ENCODE results near the gene TMTC2.

The TMTC2 gene

GRCh38 chr12:82896277-82896676, 209.6 kb downstream of the TMTC2 start:
- TF ChIP-seq ZBTB7A (IDR thresholded peaks at IDR 0.05; ENCODE audit: low read depth) (no peak), FOXM1 (IDR thresholded peaks at IDR 0.05; ENCODE audit: borderline replicate concordance, low read depth) (no peak), RAD21 (IDR thresholded peaks at IDR 0.05; ENCODE audit: low read depth) (no peak), CEBPB (IDR thresholded peaks at IDR 0.05) (no peak), REST (IDR thresholded peaks at IDR 0.05; ENCODE audit: low read depth) (no peak)

- TF ChIP-seq CREB1 (IDR thresholded peaks at IDR 0.05; ENCODE audit: low read depth), result no peak
- no peak for TF ChIP-seq TAF1 (IDR thresholded peaks at IDR 0.05; ENCODE audit: low read depth)
- no peak for TF ChIP-seq EGR1 (IDR thresholded peaks at IDR 0.05)
- TF ChIP-seq ZBTB7A (IDR thresholded peaks at IDR 0.05; ENCODE audit: low read depth), result no peak
- no peak for TF ChIP-seq NFIC (IDR thresholded peaks at IDR 0.05)
- TF ChIP-seq FOXM1 (IDR thresholded peaks at IDR 0.05; ENCODE audit: borderline replicate concordance, low read depth), result no peak
- no peak for TF ChIP-seq EP300 (IDR thresholded peaks at IDR 0.05; ENCODE audit: borderline replicate concordance)
- no peak for TF ChIP-seq YY1 (IDR thresholded peaks at IDR 0.05; ENCODE audit: low read depth)
- no peak for TF ChIP-seq TCF12 (IDR thresholded peaks at IDR 0.05; ENCODE audit: low read depth)
- no peak for TF ChIP-seq REST (IDR thresholded peaks at IDR 0.05; ENCODE audit: low read depth)
- TF ChIP-seq RAD21 (IDR thresholded peaks at IDR 0.05; ENCODE audit: low read depth), result no peak
- TF ChIP-seq, protein P1, sequence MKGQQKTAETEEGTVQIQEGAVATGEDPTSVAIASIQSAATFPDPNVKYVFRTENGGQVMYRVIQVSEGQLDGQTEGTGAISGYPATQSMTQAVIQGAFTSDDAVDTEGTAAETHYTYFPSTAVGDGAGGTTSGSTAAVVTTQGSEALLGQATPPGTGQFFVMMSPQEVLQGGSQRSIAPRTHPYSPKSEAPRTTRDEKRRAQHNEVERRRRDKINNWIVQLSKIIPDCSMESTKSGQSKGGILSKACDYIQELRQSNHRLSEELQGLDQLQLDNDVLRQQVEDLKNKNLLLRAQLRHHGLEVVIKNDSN (IDR thresholded peaks at IDR 0.05), result no peak
- TF ChIP-seq TEAD4 (IDR thresholded peaks at IDR 0.05), result no peak
- TF ChIP-seq MAX (IDR thresholded peaks at IDR 0.05), result no peak
- TF ChIP-seq CEBPB (IDR thresholded peaks at IDR 0.05), result no peak
These were observed 210.3 kb downstream of the TMTC2 start for GRCh38 chr12:82896979-82897378.

DNA sequence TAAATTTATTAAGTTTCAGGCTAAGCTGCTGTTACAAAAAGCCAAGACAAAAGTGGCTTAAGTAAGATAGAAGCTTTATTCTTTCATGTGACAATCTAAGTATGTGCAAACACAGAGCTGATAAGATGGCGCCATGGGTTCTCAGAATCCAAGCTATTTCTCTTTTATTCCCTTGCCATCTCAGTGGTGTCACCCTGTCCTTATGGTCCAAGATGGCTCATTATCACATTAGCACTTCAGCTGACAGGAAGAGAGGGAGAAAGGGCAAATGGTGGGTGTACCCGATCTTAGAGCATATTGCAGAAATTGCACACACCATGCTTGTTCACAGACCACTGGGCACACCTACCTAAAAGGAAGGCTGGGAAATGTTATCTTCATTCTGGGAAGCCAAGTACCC, 211.7 kb downstream of the TMTC2 start:
- TF ChIP-seq TEAD4 (IDR thresholded peaks at IDR 0.05) (no peak), RAD21 (IDR thresholded peaks at IDR 0.05; ENCODE audit: low read depth) (no peak), CEBPB (IDR thresholded peaks at IDR 0.05) (no peak), ZBTB7A (IDR thresholded peaks at IDR 0.05; ENCODE audit: low read depth) (no peak), REST (IDR thresholded peaks at IDR 0.05; ENCODE audit: low read depth) (no peak), FOXM1 (IDR thresholded peaks at IDR 0.05; ENCODE audit: borderline replicate concordance, low read depth) (no peak), CREB1 (IDR thresholded peaks at IDR 0.05; ENCODE audit: low read depth) (no peak)

- no peak for TF ChIP-seq FOXM1 (IDR thresholded peaks at IDR 0.05; ENCODE audit: borderline replicate concordance, low read depth)
- TF ChIP-seq TEAD4 (IDR thresholded peaks at IDR 0.05), result no peak
- no peak for TF ChIP-seq REST (IDR thresholded peaks at IDR 0.05; ENCODE audit: low read depth)
- no peak for TF ChIP-seq NFIC (IDR thresholded peaks at IDR 0.05)
- no peak for TF ChIP-seq RAD21 (IDR thresholded peaks at IDR 0.05; ENCODE audit: low read depth)
- no peak for TF ChIP-seq TAF1 (IDR thresholded peaks at IDR 0.05; ENCODE audit: low read depth)
These were observed 217.6 kb downstream of the TMTC2 start for GRCh38 chr12:82904219-82904790.
